Measurements from ENCODE around the gene LETM1. TPM values are rescaled to one million over a fixed set of nuclear protein-coding genes. Genes with fewer than 3 reads are reported as not detected.

Gene LETM1
- total and polyA plus RNA-seq, 2 experiments from 2014 or later, result 19.0 to 42.3 TPM

DNA sequence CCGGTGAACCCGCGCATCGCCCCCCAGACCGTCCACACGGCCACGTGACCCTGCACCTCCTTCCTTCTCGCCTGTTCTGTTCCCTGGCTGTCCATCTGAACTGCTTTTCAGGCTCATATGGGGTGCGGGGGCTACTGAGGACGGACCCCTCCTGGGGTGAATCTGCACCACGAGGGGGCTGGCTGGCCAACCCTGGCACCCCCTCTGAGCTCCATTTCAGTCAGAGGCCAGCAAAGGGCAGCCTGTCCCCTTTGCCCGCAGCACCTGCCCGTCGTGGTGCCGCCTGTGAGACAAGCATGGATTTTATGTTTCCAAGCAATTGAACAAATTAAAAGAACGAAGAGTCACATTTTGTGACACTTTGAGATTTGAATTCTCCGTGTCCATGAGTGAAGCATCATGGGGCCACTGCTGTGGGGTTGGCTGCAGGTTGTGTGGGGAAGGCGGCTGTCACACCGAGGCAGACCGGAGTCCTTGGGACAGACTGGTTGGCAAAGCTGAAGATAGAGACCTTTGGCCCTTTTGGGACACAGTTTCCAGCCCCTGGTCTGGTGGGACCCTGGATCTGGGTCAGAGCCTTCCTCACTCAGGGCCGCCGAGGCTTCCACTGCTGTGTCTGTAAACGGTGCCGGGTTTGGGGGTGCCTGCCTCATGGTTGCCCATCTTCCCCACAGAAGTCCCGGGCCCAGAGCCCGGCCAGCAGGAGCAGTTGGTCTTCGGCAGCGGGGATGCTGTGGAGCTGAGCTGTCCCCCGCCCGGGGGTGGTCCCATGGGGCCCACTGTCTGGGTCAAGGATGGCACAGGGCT lies 57.2 kb downstream of the LETM1 start:
- Histone ChIP-seq H2AFZ (no peak overlapping the region), H4K20me1 (ENCODE audit: insufficient read depth) (no peaks in the 10 kb centered on the region), H3K4me2 (ENCODE audit: unreplicated experiment) (no peak overlapping the region), H3K9me3 (ENCODE audit: low read depth) (no peaks in the 10 kb centered on the region), H3K4me3 (no peak overlapping the region), H3K4me1 (ENCODE audit: insufficient read depth) (no peaks in the 10 kb centered on the region), H3K9ac (no peak overlapping the region), H3K27me3 (replicated peaks; ENCODE audit: insufficient read depth) (peaks cover 14% of the 10 kb centered on the region; the same call in 1 of the 2 replicates), H3F3A (ENCODE audit: insufficient read depth) (no peaks in the 10 kb centered on the region), H3K9me2 (ENCODE audit: insufficient read depth) (no peaks in the 10 kb centered on the region), H3K27ac (no peak overlapping the region), H3K79me2 (ENCODE audit: insufficient read depth) (no peaks in the 10 kb centered on the region), H3K36me3 (ENCODE audit: low read depth) (no peaks in the 10 kb centered on the region)
- TF ChIP-seq EZH2phosphoT487 (IDR thresholded peaks at IDR 0.05; ENCODE audit: insufficient read depth, low read depth) (no peak), EZH2 (IDR thresholded peaks at IDR 0.05; ENCODE audit: insufficient read depth, poor library complexity, severe bottlenecking) (no peak)
- no peak for DNase-seq
- WGBS, 2 experiments (ENCODE audit: low coverage in 1 of 2, low lambda C conversion rate in 2 of 2, missing lambda C conversion rate in 2 of 2), result 71 to 75% methylated on average over 27 to 28 of the region's 30 CpGs
- in situ Hi-C loops (cut with MboI), result no loop called here

DNA sequence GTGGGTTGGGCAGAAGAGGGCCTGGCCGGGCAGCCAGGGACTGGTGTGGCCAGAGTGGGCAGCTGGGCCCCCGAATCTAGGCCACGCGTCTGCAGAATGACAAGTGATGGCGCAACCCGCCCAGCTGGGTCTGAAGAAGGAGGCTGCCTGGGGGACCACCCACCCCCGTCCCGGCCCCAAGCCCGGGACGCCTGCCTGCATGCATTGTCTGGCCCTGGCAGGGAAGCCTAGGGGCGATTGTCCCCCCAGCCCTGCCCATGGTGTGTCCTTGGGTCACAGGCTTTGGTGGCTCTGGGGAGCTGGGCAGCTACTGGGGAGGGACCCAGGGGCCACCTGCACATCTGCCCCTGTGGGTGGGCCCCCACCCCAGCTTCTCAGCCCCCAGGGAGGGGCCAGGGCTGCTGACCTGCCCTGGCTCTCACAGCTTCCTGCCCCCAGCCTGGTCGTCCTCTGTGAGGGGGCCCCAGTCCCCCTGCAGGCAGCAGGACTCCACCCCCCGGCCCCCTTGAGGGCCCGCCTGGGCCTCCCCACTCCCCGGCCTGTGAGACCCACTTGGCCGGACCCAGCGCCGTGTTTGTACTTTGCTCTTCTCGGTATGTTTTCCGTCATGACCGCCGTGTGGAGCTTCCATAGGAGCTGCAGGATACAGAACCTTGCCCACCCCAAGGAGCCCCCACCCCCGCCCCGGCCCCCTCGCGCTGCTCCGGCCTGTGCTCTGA lies 57.9 kb downstream of the LETM1 start:
- no peak overlapping the region for H2AFZ ChIP-seq
- H3K4me3 ChIP-seq, result no peak overlapping the region
- no peak overlapping the region for H3K27ac ChIP-seq
- H3F3A ChIP-seq (ENCODE audit: insufficient read depth), result no peaks in the 10 kb centered on the region
- H4K20me1 ChIP-seq (ENCODE audit: insufficient read depth), result no peaks in the 10 kb centered on the region
- H3K4me1 ChIP-seq (ENCODE audit: insufficient read depth), result no peaks in the 10 kb centered on the region
- TF ChIP-seq EZH2 (IDR thresholded peaks at IDR 0.05; ENCODE audit: insufficient read depth, poor library complexity, severe bottlenecking) (no peak), EZH2phosphoT487 (IDR thresholded peaks at IDR 0.05; ENCODE audit: insufficient read depth, low read depth) (no peak)
- peaks cover 14% of the 10 kb centered on the region; the same call in 1 of the 2 replicates for H3K27me3 ChIP-seq (replicated peaks; ENCODE audit: insufficient read depth)
- no peaks in the 10 kb centered on the region for H3K79me2 ChIP-seq (ENCODE audit: insufficient read depth)
- H3K36me3 ChIP-seq (ENCODE audit: low read depth), result no peaks in the 10 kb centered on the region
- H3K9me2 ChIP-seq (ENCODE audit: insufficient read depth), result no peaks in the 10 kb centered on the region
- in situ Hi-C loops (cut with MboI), result no loop called here
- 52 to 71% methylated on average over 10 to 27 of the region's 27 CpGs for WGBS, 2 experiments (ENCODE audit: low coverage in 1 of 2, low lambda C conversion rate in 2 of 2, missing lambda C conversion rate in 2 of 2)
- no peak overlapping the region for H3K4me2 ChIP-seq (ENCODE audit: unreplicated experiment)
- no peaks in the 10 kb centered on the region for H3K9me3 ChIP-seq (ENCODE audit: low read depth)
- DNase-seq, result no peak
- H3K9ac ChIP-seq, result no peak overlapping the region

DNA sequence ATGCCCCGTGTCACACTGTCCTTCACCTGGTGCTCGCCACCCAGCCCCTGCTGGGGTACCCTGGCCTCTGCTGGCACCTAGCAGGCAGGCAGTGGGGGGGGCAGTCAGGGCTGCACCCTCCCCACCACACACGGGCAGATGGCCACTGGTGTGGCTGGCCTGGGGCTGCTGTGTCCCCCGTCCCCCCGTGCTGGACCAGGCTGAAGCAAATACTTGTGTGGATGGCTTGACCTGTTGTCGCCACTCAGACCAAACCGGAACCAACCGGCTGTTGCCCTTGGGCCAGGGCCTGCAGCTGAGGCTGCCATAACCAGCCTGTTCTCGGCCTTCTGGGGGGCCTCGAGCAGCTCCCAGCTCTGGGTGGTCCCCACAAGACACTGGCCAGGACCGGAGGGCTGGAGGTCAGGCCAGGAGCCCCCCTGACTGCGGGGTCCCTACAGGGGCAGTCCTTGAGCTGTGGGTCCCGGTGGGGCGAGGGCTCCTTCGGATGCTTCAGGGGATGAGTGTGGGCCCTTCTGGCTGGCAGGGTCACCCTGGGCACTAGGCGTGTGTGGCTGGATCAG lies 58.6 kb downstream of the LETM1 start:
- DNase-seq, result no peak
- no peaks in the 10 kb centered on the region for H3K9me3 ChIP-seq (ENCODE audit: low read depth)
- H4K20me1 ChIP-seq (ENCODE audit: insufficient read depth), result no peaks in the 10 kb centered on the region
- no peaks in the 10 kb centered on the region for H3K9me2 ChIP-seq (ENCODE audit: insufficient read depth)
- peaks cover 14% of the 10 kb centered on the region for H3K27me3 ChIP-seq (replicated peaks; ENCODE audit: insufficient read depth)
- TF ChIP-seq EZH2 (IDR thresholded peaks at IDR 0.05; ENCODE audit: insufficient read depth, poor library complexity, severe bottlenecking) (no peak), EZH2phosphoT487 (IDR thresholded peaks at IDR 0.05; ENCODE audit: insufficient read depth, low read depth) (no peak)
- H3K4me1 ChIP-seq (ENCODE audit: insufficient read depth), result no peaks in the 10 kb centered on the region
- no peak overlapping the region for H3K9ac ChIP-seq
- H3K4me3 ChIP-seq, result no peak overlapping the region
- no peaks in the 10 kb centered on the region for H3K79me2 ChIP-seq (ENCODE audit: insufficient read depth)
- H3K27ac ChIP-seq, result no peak overlapping the region
- in situ Hi-C loops (cut with MboI), result no loop called here
- no peak overlapping the region for H2AFZ ChIP-seq
- no peak overlapping the region for H3K4me2 ChIP-seq (ENCODE audit: unreplicated experiment)
- 81 to 86% methylated on average over 15 to 16 of the region's 16 CpGs for WGBS, 2 experiments (ENCODE audit: low coverage in 1 of 2, low lambda C conversion rate in 2 of 2, missing lambda C conversion rate in 2 of 2)
- no peaks in the 10 kb centered on the region for H3K36me3 ChIP-seq (ENCODE audit: low read depth)
- H3F3A ChIP-seq (ENCODE audit: insufficient read depth), result no peaks in the 10 kb centered on the region

DNA sequence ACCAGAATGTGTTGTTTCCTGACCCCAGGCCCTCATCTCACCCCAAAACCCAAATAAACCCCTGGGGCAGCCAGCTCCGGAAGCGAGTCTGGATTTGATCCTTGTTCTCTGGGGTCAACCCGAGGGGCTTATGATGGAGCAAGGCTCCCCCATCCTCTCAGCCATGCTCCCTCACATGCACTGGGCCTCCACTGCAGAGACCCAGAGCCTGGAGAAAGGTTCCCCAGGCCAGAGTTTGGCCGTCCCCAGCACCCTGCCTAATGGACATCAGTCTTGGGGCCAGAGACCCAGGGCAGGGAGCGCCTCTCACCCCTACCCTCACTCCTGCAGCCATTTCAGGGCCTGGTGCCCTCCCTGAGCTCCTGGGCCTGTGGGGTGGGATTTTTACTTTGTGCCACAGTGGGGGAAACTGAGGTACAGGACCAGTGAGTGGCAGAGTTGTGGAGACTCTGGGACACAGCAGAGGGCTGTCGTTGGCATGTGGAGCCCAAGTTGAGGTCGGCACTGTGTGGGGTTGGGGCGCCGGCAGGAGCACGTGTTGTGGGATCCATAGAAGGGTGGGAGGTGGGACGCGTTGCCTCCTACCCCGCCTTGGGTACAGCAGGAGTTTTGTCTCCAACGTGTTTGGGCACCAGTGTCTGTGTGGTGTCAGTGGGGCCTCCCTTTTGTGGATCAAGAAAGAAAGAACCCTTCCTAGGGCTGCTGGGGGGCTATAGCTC lies 59.3 kb downstream of the LETM1 start:
- in situ Hi-C loops (cut with MboI), result no loop called here
- Histone ChIP-seq H3K27ac (no peak overlapping the region), H3K79me2 (ENCODE audit: insufficient read depth) (no peaks in the 10 kb centered on the region), H3F3A (ENCODE audit: insufficient read depth) (no peaks in the 10 kb centered on the region), H4K20me1 (ENCODE audit: insufficient read depth) (no peaks in the 10 kb centered on the region), H3K27me3 (replicated peaks; ENCODE audit: insufficient read depth) (peaks cover 14% of the 10 kb centered on the region), H3K9ac (no peak overlapping the region), H2AFZ (no peak overlapping the region), H3K4me1 (ENCODE audit: insufficient read depth) (no peaks in the 10 kb centered on the region), H3K9me3 (ENCODE audit: low read depth) (no peaks in the 10 kb centered on the region), H3K9me2 (ENCODE audit: insufficient read depth) (no peaks in the 10 kb centered on the region), H3K36me3 (ENCODE audit: low read depth) (no peaks in the 10 kb centered on the region), H3K4me3 (no peak overlapping the region), H3K4me2 (ENCODE audit: unreplicated experiment) (no peak overlapping the region)
- TF ChIP-seq EZH2phosphoT487 (IDR thresholded peaks at IDR 0.05; ENCODE audit: insufficient read depth, low read depth) (no peak), EZH2 (IDR thresholded peaks at IDR 0.05; ENCODE audit: insufficient read depth, poor library complexity, severe bottlenecking) (no peak)
- no peak for DNase-seq
- WGBS, 2 experiments (ENCODE audit: low coverage in 1 of 2, low lambda C conversion rate in 2 of 2, missing lambda C conversion rate in 2 of 2), result 88 to 92% methylated on average over 14 of the region's 14 CpGs
